B cell (primary cell): Measurements from ENCODE around the gene XPNPEP1. TPM values are rescaled to one million over a fixed set of nuclear protein-coding genes. Genes with fewer than 3 reads are reported as not detected.

Experiments
- ATAC-seq: fragments of 200-7000 bp; cut with Tn5 transposase; one replicate; pipeline ENCODE4 v1.10.0; 2021; ENCODE audit warnings: low read depth, mild to moderate bottlenecking, moderate number of reproducible peaks, moderate library complexity
- CTCF ChIA-PET: fragments of 350-600 bp; sonication (Branson Sonifier 250); formaldehyde crosslinking; loops from one replicate; lab custom pipeline; 2021; ENCODE audit warnings: antibody characterized with exemption, inconsistent platforms; lab: Charles Lee
- POLR2A ChIA-PET: fragments of 350-600 bp; sonication (Branson Sonifier 250); formaldehyde crosslinking; loops from one replicate; lab custom pipeline; 2021; ENCODE audit warnings: antibody characterized with exemption; lab: Charles Lee
- DNase-seq: peaks from one replicate; pipeline ENCODE4 v3.0.0; 2013
- H2AFZ ChIP-seq: 2 replicates; pipeline ENCODE4 v1.6.1; 2012; ENCODE audit warnings: mild to moderate bottlenecking, low read depth, low read length; ENCODE audit not compliant: insufficient read depth, poor library complexity, severe bottlenecking
- H3K27ac ChIP-seq, 2 donors: 1 replicate in 1 of 2; 2 replicates in 1 of 2; pipeline ENCODE4 v1.5.1; 2012 to 2013; ENCODE audit warnings: low read length in 2 of 2, mild to moderate bottlenecking in 2 of 2, moderate library complexity in 1 of 2
- H3K27me3 ChIP-seq, 4 experiments: fragments of 200-600 bp in 1 of 4; sonication (generic) in 1 of 4; replicated peaks in 1 of 4; 1 replicate in 2 of 4; 2 replicates in 2 of 4; pipeline versions ENCODE4 v1.6.1 to v1.7.0; 2013 to 2016; ENCODE audit warnings: low read length in 3 of 4, mild to moderate bottlenecking in 2 of 4, mixed read lengths in 1 of 4, moderate library complexity in 1 of 4; ENCODE audit not compliant: insufficient read depth in 4 of 4, control insufficient read depth in 3 of 4; ENCODE audit errors: control extremely low read depth in 1 of 4
- H3K36me3 ChIP-seq, 2 experiments: replicated peaks in 1 of 2; 1 replicate in 1 of 2; 2 replicates in 1 of 2; pipeline versions ENCODE4 v1.6.1 to v1.7.1; 2013; ENCODE audit warnings: low read length in 1 of 2; ENCODE audit not compliant: insufficient read depth in 2 of 2, control insufficient read depth in 1 of 2; ENCODE audit errors: control extremely low read depth in 1 of 2, extremely low read depth in 1 of 2
- H3K4me1 ChIP-seq, 2 donors: fragments of 200-600 bp in 1 of 2; sonication (generic) in 1 of 2; 1 replicate in 1 of 2; 2 replicates in 1 of 2; pipeline versions ENCODE4 v1.5.1 to v1.6.1; 2013 to 2017; ENCODE audit warnings: low read length in 2 of 2; ENCODE audit not compliant: control insufficient read depth in 2 of 2, insufficient read depth in 2 of 2
- H3K4me2 ChIP-seq: replicated peaks from 2 replicates; pipeline ENCODE3; 2012; ENCODE audit warnings: mild to moderate bottlenecking, low read depth, low read length; ENCODE audit not compliant: poor library complexity, severe bottlenecking
- H3K4me3 ChIP-seq, 5 experiments: fragments of 200-600 bp in 1 of 5; sonication (generic) in 1 of 5; 1 replicate in 3 of 5; 2 replicates in 2 of 5; pipeline versions ENCODE4 v1.5.1 to v1.7.0; 2011 to 2016; ENCODE audit warnings: low read length in 4 of 5, mild to moderate bottlenecking in 4 of 5, low read depth in 2 of 5, control low read depth in 1 of 5, moderate library complexity in 1 of 5; ENCODE audit not compliant: insufficient read depth in 1 of 5; ENCODE audit errors: control extremely low read depth in 1 of 5, extremely low read depth in 1 of 5
- H3K79me2 ChIP-seq: fragments of 200-600 bp; sonication (generic); one replicate; pipeline ENCODE4 v1.6.0; 2016; ENCODE audit warnings: low read length; ENCODE audit not compliant: control insufficient read depth, insufficient read depth
- H3K9ac ChIP-seq: fragments of 200-600 bp; sonication (generic); 2 replicates; pipeline ENCODE4 v1.6.1; 2017; ENCODE audit warnings: mild to moderate bottlenecking, low read length, moderate library complexity
- H3K9me3 ChIP-seq, 3 donors: one replicate each; pipeline versions ENCODE4 v1.6.1 to v1.7.1; 2013; ENCODE audit warnings: low read length in 2 of 3; ENCODE audit not compliant: control insufficient read depth in 2 of 3, insufficient read depth in 1 of 3; ENCODE audit errors: control extremely low read depth in 1 of 3
- H4K20me1 ChIP-seq: 2 replicates; pipeline ENCODE4 v1.6.0; 2012; ENCODE audit warnings: mild to moderate bottlenecking, low read length; ENCODE audit not compliant: insufficient read depth, control insufficient read depth, poor library complexity, severe bottlenecking
- H3K27ac Mint-ChIP-seq: one replicate; pipeline ENCODE4 v1.8.0; 2021; ENCODE audit warnings: mixed read lengths
- H3K27me3 Mint-ChIP-seq: one replicate; pipeline ENCODE4 v1.8.0; 2021; ENCODE audit warnings: mixed read lengths
- H3K4me1 Mint-ChIP-seq: one replicate; pipeline ENCODE4 v1.8.0; 2021; ENCODE audit warnings: mixed read lengths
- H3K4me3 Mint-ChIP-seq: one replicate; pipeline ENCODE4 v1.8.0; 2021; ENCODE audit warnings: mixed read lengths
- H3K9me3 Mint-ChIP-seq: one replicate; pipeline ENCODE4 v1.8.0; 2022; ENCODE audit warnings: mixed read lengths; ENCODE audit not compliant: insufficient read depth
- EZH2 ChIP-seq: IDR thresholded peaks from 2 replicates; pipeline ENCODE4 v1.6.1; 2012; ENCODE audit warnings: borderline replicate concordance, low read depth, mild to moderate bottlenecking, moderate library complexity, low read length; ENCODE audit not compliant: insufficient read depth, poor library complexity, severe bottlenecking
- WGBS: methylation state at CpG from one replicate; pipeline ENCODE4 v1.1.5; 2013; ENCODE audit warnings: missing lambda C conversion rate; ENCODE audit not compliant: insufficient coverage; 5-methylcytosine and 5-hydroxymethylcytosine counted together
- intact Hi-C: fragments of 100-400 bp; cut with micrococcal nuclease; formaldehyde crosslinking; loops from one replicate; pipeline ENCODE4 v1.10.0; 2022
- polyA plus RNA-seq: library from polyadenylated mRNA; depleted of rRNA; stranded (reverse); fragments of >200 nt; gene quantifications from 2 replicates; pipeline ENCODE4 v1.2.3, GENCODE V29; 2012
- total RNA-seq, 2 donors: library from RNA; stranded (reverse); fragments of 120-200 nt in 1 of 2; gene quantifications; 1 replicate in 1 of 2; 2 replicates in 1 of 2; pipeline versions ENCODE4 v1.2.3 to v1.2.4, GENCODE V29; 2013 to 2022
- TF ChIP-seq, protein P1 (sequence below): fragments of 200-600 bp; IDR thresholded peaks from one replicate; pipeline ENCODE4 v1.8.0; 2022; ENCODE audit warnings: antibody characterized with exemption, mild to moderate bottlenecking

The XPNPEP1 gene
- total and polyA plus RNA-seq, 2 donors (not counting 1 experiment from before 2014, with no cell fraction given): 60.6 to 70.8 TPM

DNA sequence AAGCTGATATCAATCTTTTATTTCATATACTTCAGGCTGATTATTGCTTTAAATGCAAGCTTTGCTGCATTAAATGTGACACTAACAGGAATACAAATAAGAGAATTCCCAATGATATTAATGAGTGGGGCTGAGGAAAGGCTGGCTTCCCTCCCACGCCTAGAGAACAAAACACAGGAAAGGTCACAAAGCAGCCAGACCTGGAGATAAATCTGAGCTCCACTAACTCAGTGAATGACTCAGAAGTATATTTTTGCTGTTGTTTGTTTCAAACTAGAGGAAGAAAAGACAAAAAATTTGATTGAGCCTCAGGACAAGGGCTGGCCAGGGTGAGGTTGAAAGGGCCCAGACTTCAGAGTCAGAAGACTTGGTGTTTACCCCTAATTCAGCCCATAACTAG is 88.1 kb downstream of the XPNPEP1 start:
- no peak overlapping the region for H3K4me3 Mint-ChIP-seq
- Histone ChIP-seq H2AFZ (no peak overlapping the region), H3K9me3 (peaks cover 0 to 5% (median 5%) of the 10 kb centered on the region in 3 donors), H3K4me3 (no peak overlapping the region), H3K27me3 (no peaks in the 10 kb centered on the region), H3K36me3 (no peaks in the 10 kb centered on the region), H3K27ac (no peak overlapping the region), H3K4me2 (no peak overlapping the region), H3K9ac (no peak overlapping the region), H3K79me2 (no peaks in the 10 kb centered on the region), H4K20me1 (no peaks in the 10 kb centered on the region), H3K4me1 (no peaks in the 10 kb centered on the region)
- H3K27ac Mint-ChIP-seq: no peak overlapping the region
- ATAC-seq: no peak
- WGBS: no CpG with 5 or more reads among the region's 1 CpG
- TF ChIP-seq, protein P1, sequence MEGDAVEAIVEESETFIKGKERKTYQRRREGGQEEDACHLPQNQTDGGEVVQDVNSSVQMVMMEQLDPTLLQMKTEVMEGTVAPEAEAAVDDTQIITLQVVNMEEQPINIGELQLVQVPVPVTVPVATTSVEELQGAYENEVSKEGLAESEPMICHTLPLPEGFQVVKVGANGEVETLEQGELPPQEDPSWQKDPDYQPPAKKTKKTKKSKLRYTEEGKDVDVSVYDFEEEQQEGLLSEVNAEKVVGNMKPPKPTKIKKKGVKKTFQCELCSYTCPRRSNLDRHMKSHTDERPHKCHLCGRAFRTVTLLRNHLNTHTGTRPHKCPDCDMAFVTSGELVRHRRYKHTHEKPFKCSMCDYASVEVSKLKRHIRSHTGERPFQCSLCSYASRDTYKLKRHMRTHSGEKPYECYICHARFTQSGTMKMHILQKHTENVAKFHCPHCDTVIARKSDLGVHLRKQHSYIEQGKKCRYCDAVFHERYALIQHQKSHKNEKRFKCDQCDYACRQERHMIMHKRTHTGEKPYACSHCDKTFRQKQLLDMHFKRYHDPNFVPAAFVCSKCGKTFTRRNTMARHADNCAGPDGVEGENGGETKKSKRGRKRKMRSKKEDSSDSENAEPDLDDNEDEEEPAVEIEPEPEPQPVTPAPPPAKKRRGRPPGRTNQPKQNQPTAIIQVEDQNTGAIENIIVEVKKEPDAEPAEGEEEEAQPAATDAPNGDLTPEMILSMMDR: no peak
- no peak for TF ChIP-seq EZH2
- no peaks in the 10 kb centered on the region for H3K4me1 Mint-ChIP-seq
- DNase-seq: no peak
- H3K27me3 Mint-ChIP-seq: peaks cover 22% of the 10 kb centered on the region
- CTCF ChIA-PET: no interaction called here
- intact Hi-C loops: no loop called here
- peaks cover 6% of the 10 kb centered on the region for H3K9me3 Mint-ChIP-seq
- POLR2A ChIA-PET: no interaction called here

DNA sequence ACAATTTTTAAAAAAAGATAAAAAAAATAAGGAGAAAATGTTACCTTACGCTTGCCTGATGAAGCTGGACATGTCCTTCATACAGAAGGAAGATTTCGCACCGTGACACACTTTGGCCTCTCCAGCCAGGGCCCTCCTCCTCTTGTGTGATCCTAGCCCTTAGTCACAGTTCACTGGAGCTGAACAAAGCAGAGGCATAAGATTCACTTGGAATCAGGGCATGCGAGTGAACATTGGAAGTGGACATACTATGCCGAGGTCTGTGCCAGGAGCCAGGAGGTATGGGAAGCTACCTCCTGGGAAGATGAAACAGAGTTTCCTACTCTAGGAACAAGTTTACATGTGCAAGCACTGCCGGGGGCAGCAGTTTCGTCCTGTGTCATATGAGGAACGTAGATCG is 91.5 kb downstream of the XPNPEP1 start:
- H3K4me1 ChIP-seq: no peaks in the 10 kb centered on the region
- Mint-ChIP-seq H3K27ac (no peak overlapping the region), H3K4me3 (no peak overlapping the region), H3K9me3 (peaks cover 6% of the 10 kb centered on the region), H3K4me1 (no peaks in the 10 kb centered on the region), H3K27me3 (peaks cover 14% of the 10 kb centered on the region)
- H4K20me1 ChIP-seq: no peaks in the 10 kb centered on the region
- ChIA-PET CTCF (no interaction called here), POLR2A (no interaction called here)
- no peak overlapping the region for H3K27ac ChIP-seq
- intact Hi-C loops: no loop called here
- TF ChIP-seq EZH2: no peak
- 90% methylated on average over 9 of the region's 9 CpGs for WGBS
- no peak overlapping the region for H3K4me2 ChIP-seq
- ATAC-seq: no peak
- H3K9ac ChIP-seq: no peak overlapping the region
- no peaks in the 10 kb centered on the region for H3K27me3 ChIP-seq
- H3K9me3 ChIP-seq: peaks cover 0 to 5% (median 5%) of the 10 kb centered on the region in 3 donors
- H3K79me2 ChIP-seq: no peaks in the 10 kb centered on the region
- no peaks in the 10 kb centered on the region for H3K36me3 ChIP-seq
- no peak overlapping the region for H2AFZ ChIP-seq
- no peak for DNase-seq
- H3K4me3 ChIP-seq: no peak overlapping the region
